Activated T-cell treated with anti-CD3 and anti-CD28 coated beads, Interleukin-2, amount 50 U/mL, for 24 hours (primary cell): Measurements from ENCODE around the gene PDE6B.
"Not testable (repeated sequence)": the region's sequence is repeated elsewhere in the genome, so short reads cannot be mapped to it uniquely, and the experiment has no call there.

ENCODE experiments used
- DNase-seq: peaks from one replicate; pipeline ENCODE4 v3.0.0-alpha.2; 2020
- H3K27ac Mint-ChIP-seq: 2 replicates; pipeline ENCODE4 v1.8.0; 2020; ENCODE audit warnings: mild to moderate bottlenecking, mixed read lengths
- H3K27me3 Mint-ChIP-seq: 2 replicates; pipeline ENCODE4 v1.8.0; 2020; ENCODE audit warnings: mixed read lengths
- H3K36me3 Mint-ChIP-seq: 2 replicates; pipeline ENCODE4 v1.8.0; 2020; ENCODE audit warnings: low read depth, mixed read lengths
- H3K4me1 Mint-ChIP-seq: 2 replicates; pipeline ENCODE4 v1.8.0; 2020; ENCODE audit warnings: low read depth, mixed read lengths
- H3K4me3 Mint-ChIP-seq: 2 replicates; pipeline ENCODE4 v1.8.0; 2020; ENCODE audit warnings: mild to moderate bottlenecking, moderate library complexity, mixed read lengths
- H3K9me3 Mint-ChIP-seq: 2 replicates; pipeline ENCODE4 v1.8.0; 2020; ENCODE audit warnings: mixed read lengths

The PDE6B gene

DNA sequence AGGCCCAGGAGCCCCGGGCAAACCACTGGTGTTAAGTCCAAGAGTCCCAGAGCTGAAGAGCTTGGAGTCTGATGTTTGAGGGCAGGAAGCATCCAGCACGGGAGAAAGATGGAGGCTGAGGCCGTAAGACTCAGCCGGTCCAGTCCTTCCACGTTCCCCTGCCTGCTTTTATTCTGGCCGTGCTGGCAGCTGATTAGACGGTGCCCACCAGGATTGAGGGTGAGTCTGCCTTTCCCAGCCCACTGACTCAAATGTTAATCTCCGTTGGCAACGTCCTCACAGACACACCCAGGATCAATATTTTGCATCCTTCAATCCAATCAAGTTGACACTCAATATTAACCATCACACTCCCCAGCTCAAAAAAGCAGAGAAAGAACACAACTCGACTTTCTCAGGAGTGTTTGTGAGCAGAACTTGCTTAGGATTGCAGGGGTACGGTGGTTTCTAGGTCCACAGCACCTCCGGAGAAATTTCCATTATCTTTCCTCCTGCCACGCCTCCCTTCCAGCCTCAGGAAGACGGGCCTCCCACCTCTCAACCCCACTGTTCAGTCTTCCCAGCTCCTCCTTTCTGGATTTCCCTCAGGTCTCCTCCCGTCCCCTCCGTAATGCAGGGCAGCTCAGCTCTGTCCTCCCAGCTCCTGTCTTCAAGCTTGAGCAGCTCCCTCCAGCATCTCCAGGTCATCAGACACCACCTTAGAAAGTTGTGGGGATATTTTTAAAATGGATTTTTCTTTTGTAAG, 36.0 kb upstream of the PDE6B start:
- Mint-ChIP-seq H3K36me3 (no peaks in the 10 kb centered on the region), H3K27ac (no peak overlapping the region), H3K4me1 (no peaks in the 10 kb centered on the region), H3K27me3 (peaks cover 60% of the 10 kb centered on the region), H3K9me3 (peaks cover 4% of the 10 kb centered on the region), H3K4me3 (no peak overlapping the region)
- DNase-seq = no peak

- Mint-ChIP-seq H3K4me3 (no peak overlapping the region), H3K27ac (no peak overlapping the region), H3K9me3 (peaks cover 4% of the 10 kb centered on the region), H3K4me1 (no peaks in the 10 kb centered on the region), H3K36me3 (no peaks in the 10 kb centered on the region), H3K27me3 (peaks cover 68% of the 10 kb centered on the region)
- DNase-seq = no peak
Observed at GRCh38 chr4:590313-590841, 35.0 kb upstream of the PDE6B start.

GRCh38 chr4:592178-592577, 33.2 kb upstream of the PDE6B start:
- not testable (repeated sequence) for H3K36me3 Mint-ChIP-seq, H3K4me3 Mint-ChIP-seq, H3K9me3 Mint-ChIP-seq, H3K27ac Mint-ChIP-seq, H3K4me1 Mint-ChIP-seq, DNase-seq
- peaks cover 72% of the 10 kb centered on the region for H3K27me3 Mint-ChIP-seq

GRCh38 chr4:592825-593520, 32.4 kb upstream of the PDE6B start:
- Mint-ChIP-seq H3K36me3 (no peaks in the 10 kb centered on the region), H3K27me3 (peaks cover 71% of the 10 kb centered on the region), H3K4me1 (no peaks in the 10 kb centered on the region), H3K27ac (no peak overlapping the region), H3K4me3 (no peak overlapping the region), H3K9me3 (peaks cover 4% of the 10 kb centered on the region)
- no peak for DNase-seq

- no peak overlapping the region for H3K27ac Mint-ChIP-seq
- H3K36me3 Mint-ChIP-seq = no peaks in the 10 kb centered on the region
- H3K4me3 Mint-ChIP-seq = no peak overlapping the region
- no peak for DNase-seq
- H3K4me1 Mint-ChIP-seq = peaks cover 22% of the 10 kb centered on the region
- H3K9me3 Mint-ChIP-seq = no peaks in the 10 kb centered on the region
- H3K27me3 Mint-ChIP-seq = peaks cover 76% of the 10 kb centered on the region
Observed at GRCh38 chr4:598925-599324, 26.4 kb upstream of the PDE6B start.

- Mint-ChIP-seq H3K27ac (no peak overlapping the region), H3K36me3 (no peaks in the 10 kb centered on the region), H3K27me3 (peaks cover 67% of the 10 kb centered on the region), H3K9me3 (no peaks in the 10 kb centered on the region), H3K4me1 (peaks cover 25% of the 10 kb centered on the region), H3K4me3 (no peak overlapping the region)
- no peak for DNase-seq
Observed at GRCh38 chr4:600166-600565, 25.2 kb upstream of the PDE6B start.

- H3K27me3 Mint-ChIP-seq = peaks cover 59% of the 10 kb centered on the region
Observed at GRCh38 chr4:600850-601515, 24.4 kb upstream of the PDE6B start.

GRCh38 chr4:601612-602558, 23.5 kb upstream of the PDE6B start:
- peaks cover 28% of the 10 kb centered on the region for H3K4me1 Mint-ChIP-seq
- no peaks in the 10 kb centered on the region for H3K9me3 Mint-ChIP-seq
- H3K36me3 Mint-ChIP-seq = no peaks in the 10 kb centered on the region
- peaks cover 53% of the 10 kb centered on the region for H3K27me3 Mint-ChIP-seq
- DNase-seq = no peak
- H3K27ac Mint-ChIP-seq = no peak overlapping the region
- no peak overlapping the region for H3K4me3 Mint-ChIP-seq

More at GRCh38 chr4:600850-601515, 24.4 kb upstream of the PDE6B start:
- H3K27ac Mint-ChIP-seq = peak overlapping the region; percentile 2
- H3K4me3 Mint-ChIP-seq = no peak overlapping the region
- H3K4me1 Mint-ChIP-seq = peaks cover 28% of the 10 kb centered on the region
- DNase-seq = peak; percentile 64
- no peaks in the 10 kb centered on the region for H3K9me3 Mint-ChIP-seq
- H3K36me3 Mint-ChIP-seq = no peaks in the 10 kb centered on the region

DNA sequence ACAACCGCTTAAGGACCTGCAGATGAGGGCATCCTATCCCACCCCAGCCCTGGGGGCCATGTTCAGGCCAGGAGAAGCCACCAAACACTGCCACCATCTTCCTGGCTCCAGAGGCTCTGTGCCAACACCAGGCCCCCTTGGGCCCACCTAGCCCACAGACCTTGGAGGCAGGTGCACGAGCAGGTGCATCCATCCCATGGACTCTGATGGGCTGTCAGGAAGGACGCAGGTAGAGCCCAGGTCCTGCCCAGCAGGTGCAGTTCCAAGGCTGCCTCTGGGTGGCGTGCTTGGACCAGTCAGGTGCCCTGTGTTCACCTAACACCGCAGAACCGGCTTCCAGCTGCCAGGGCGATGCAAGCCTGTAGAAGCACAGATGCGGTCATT, 22.8 kb upstream of the PDE6B start:
- Mint-ChIP-seq H3K4me1 (peaks cover 28% of the 10 kb centered on the region), H3K36me3 (no peaks in the 10 kb centered on the region), H3K9me3 (no peaks in the 10 kb centered on the region), H3K27me3 (peaks cover 51% of the 10 kb centered on the region), H3K4me3 (no peak overlapping the region), H3K27ac (no peak overlapping the region)
- DNase-seq = peak; percentile 81

GRCh38 chr4:604131-604530, 21.2 kb upstream of the PDE6B start:
- DNase-seq = no peak
- no peak overlapping the region for H3K27ac Mint-ChIP-seq
- H3K27me3 Mint-ChIP-seq = peaks cover 38% of the 10 kb centered on the region
- no peak overlapping the region for H3K4me3 Mint-ChIP-seq
- H3K4me1 Mint-ChIP-seq = peaks cover 28% of the 10 kb centered on the region
- no peaks in the 10 kb centered on the region for H3K9me3 Mint-ChIP-seq
- no peaks in the 10 kb centered on the region for H3K36me3 Mint-ChIP-seq

DNA sequence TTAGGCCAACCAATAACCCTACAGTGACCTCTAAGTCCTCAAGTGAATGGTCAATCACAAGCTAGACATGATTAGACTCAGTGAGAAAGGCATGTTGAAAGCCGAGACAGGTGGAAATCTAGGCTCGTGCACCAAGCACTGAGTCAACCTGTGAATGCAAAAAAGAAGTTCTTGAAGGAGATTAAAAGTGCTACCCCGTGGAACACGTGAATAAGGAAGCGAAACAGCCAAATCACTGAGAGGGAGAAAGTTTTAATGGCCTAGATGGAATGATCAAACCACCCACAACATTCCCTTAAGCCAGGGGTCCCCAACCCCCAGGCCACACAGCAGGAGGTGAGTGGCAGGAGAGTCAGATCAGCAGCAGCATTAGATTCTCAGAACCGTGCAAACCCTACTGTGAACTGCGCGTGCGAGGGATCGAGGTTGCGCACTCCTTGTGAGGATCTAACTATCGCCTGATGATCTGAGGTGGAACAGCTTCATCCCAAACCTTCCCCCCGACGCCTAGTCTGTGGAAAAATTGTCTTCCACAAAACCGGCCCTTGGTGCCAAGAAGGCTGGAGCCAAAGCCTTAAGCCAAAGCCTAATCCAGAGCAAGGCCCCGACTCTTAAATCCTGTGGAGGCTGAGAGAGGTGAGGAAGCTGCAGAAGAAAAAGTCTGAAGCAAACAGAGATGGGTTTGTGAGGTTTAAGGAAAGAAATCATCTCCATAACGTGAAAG, 19.5 kb upstream of the PDE6B start:
- Mint-ChIP-seq H3K9me3 (no peaks in the 10 kb centered on the region), H3K27me3 (peaks cover 33% of the 10 kb centered on the region), H3K36me3 (no peaks in the 10 kb centered on the region), H3K4me1 (peaks cover 24% of the 10 kb centered on the region), H3K27ac (no peak overlapping the region), H3K4me3 (no peak overlapping the region)
- no peak for DNase-seq

GRCh38 chr4:608236-608635, 17.1 kb upstream of the PDE6B start:
- Mint-ChIP-seq H3K36me3 (no peaks in the 10 kb centered on the region), H3K4me3 (no peak overlapping the region), H3K4me1 (peaks cover 10% of the 10 kb centered on the region), H3K9me3 (no peaks in the 10 kb centered on the region), H3K27me3 (peaks cover 20% of the 10 kb centered on the region), H3K27ac (no peak overlapping the region)
- peak; percentile 23 for DNase-seq

GRCh38 chr4:609400-610050, 15.8 kb upstream of the PDE6B start:
- Mint-ChIP-seq H3K9me3 (no peaks in the 10 kb centered on the region), H3K27ac (no peak overlapping the region), H3K4me3 (no peak overlapping the region), H3K27me3 (peaks cover 20% of the 10 kb centered on the region), H3K4me1 (peaks cover 3% of the 10 kb centered on the region), H3K36me3 (no peaks in the 10 kb centered on the region)
- DNase-seq = no peak
